NCI-H345 treated with DMSO at 0.1 percent for 48 hours (cell line): ENCODE measurements around the gene CLIC3.

Experiments used
- DNase-seq: peaks from one replicate; lab custom pipeline; 2025; ENCODE audit not compliant: unreplicated experiment; lab: John Stamatoyannopoulos, UW

The CLIC3 gene

DNA sequence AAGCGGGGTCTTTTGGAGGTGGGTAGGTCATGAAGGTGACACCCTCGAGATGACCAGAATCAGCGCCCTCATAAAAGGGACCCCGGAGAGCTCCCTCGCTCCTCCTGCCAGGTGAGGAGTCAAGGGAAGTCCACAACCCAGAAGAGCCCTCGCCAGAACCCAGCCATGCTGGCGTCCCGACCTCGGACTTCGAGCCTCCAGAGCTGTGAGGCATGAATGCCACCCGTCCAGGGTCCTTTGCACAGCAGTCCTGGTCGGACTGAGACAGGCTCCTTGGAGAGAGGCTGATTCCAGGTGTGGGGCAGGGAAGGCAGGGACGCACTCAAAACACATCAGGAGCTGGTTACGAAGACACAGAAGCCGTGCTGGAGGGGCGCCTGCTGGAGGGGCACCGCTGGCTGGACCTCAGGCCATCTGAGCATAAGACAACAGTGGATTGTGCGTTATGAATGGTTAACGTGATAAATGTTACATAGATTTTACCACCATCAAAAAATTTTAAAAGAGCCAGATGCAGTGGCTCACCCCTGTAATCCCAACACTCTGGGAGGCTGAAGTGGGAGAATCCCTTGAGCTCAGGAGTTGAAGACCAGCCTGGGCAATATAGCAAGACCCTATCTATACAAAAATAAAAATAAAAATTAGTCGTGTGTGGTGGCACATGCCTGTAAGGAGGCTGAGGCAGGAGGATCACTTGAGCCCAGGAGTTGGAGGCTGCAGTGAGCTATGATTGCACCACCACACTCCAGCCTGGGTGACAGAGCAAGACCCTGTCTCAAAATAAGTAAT is 5.7 kb upstream of the CLIC3 start:
- DNase-seq, result no peak

GRCh38 chr9:137000177-137000930 is 4.0 kb upstream of the CLIC3 start:
- no peak for DNase-seq

GRCh38 chr9:136997830-136998234 is 1.5 kb upstream of the CLIC3 start:
- DNase-seq, result no peak

- DNase-seq, result no peak
Observed at GRCh38 chr9:136997371-136997770, 1.0 kb upstream of the CLIC3 start.

GRCh38 chr9:136995772-136996311 is 526 bp downstream of the CLIC3 start:
- no peak for DNase-seq

DNA sequence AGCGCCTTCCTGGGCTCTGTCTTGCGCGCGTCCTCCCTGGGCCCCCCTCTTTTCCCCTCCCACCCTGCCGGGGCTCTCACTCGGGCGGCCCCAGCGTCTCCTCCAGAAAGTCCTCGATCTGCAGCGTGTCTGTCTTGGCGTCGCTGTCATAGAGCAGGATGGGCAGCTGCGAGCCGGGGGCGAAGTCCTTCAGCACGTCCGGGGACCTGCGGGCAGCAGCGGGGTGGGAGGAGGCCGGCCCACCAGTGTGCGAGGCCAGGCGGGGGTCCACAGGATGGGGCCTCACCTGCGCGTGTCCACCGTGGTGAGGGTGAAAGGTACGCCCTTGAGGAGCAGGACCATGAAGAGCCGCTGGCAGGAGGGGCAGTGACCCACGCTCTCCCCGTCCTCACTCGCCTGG is 1.0 kb downstream of the CLIC3 start:
- DNase-seq, result no peak

GRCh38 chr9:136994888-136995230 is 1.5 kb downstream of the CLIC3 start:
- DNase-seq, result no peak

DNA sequence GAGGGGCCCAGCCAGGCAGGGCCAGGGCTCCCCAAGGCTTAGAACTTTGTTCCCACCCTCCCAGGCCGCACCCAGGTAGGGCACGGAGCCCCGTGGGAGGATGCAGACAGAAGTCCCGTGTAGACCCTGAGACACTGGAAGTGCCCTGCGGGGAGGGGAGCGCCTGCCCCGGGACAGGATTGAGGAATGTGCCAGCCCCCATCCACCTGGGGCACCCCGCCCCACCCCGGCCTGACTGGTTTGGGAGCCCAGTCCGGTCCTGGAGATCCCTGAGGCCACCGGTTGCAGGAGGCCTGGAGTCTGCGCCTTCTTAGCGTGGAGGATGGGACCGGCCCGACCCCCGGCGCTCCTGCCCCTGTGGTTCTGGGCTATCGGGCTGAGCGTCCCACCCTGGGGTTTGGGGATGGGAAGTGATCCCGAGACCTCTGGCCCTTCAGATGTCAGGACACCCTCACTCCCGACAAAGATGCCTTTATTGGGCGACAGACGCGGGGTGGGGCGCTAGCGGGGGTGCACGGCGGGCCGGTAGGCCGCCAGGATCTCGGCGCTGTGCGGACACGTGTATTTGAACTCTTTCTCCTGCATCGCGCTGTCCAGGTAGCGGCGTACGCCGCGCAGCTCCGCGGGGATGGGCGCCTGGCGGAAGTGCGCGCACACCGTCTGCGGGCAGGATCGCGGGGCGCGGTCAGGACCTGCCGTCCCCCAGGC is 2.0 kb downstream of the CLIC3 start:
- DNase-seq, result no peak

DNA sequence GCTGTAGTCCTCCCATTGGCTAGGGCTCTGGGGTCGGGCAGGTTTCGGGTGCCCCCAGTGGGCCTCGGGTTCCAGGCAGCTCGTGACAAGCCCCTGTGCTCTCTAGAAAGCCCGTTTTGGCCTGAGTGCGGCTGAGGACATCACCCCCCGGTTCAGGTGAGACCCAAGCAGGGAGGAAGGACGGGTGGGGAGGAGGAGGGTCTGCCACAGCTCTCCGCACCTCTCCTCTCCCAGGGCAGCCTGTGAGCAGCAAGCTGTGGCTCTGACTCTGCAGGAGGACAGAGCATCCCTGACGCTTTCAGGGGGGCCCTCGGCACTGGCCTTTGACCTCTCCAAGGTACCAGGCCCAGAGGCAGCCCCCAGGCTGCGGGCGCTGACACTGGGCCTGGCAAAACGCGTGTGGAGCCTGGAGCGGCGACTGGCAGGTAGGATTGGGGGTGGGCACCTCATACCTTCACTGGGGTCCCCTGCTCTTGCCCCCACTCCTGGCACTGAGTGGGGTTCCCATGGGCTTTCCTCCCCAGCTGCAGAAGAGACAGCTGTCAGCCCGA is 3.5 kb downstream of the CLIC3 start:
- DNase-seq, result no peak

- DNase-seq, result peak; percentile 58
Observed at GRCh38 chr9:136991993-136992818, 4.2 kb downstream of the CLIC3 start, which contains the start of gene PAXX. Gene PAXX (plus strand): TSS chr9:136992422. CDS start chr9:136992444, 22 bp downstream.

GRCh38 chr9:136990242-136990911 is 6.0 kb downstream of the CLIC3 start:
- DNase-seq, result peak; percentile 59

DNA sequence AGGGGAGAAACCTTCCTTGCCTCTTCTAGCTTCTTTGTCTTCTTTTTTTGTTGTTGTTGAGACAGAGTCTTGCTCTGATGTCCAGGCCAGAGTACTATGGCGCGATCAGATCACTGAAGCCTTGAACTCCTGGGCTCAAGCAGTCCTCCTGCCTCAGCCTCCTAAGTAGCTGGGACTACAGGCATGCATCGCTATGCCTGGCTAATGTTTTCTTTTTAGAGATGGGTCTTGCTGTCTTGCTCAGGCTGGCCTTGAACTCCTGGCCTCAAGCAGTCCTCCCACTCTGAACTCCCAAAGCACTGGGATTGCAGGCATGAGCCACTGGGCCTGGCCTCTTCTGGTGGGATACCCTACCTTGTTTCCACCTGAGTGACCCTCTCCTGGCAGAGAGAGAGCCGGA is 7.5 kb downstream of the CLIC3 start:
- DNase-seq, result no peak

- no peak for DNase-seq
Observed at GRCh38 chr9:136985853-136986252, 10.5 kb downstream of the CLIC3 start.

GRCh38 chr9:136985027-136985602 is 11.3 kb downstream of the CLIC3 start:
- no peak for DNase-seq

GRCh38 chr9:136984464-136985026 is 11.8 kb downstream of the CLIC3 start:
- DNase-seq, result no peak

DNA sequence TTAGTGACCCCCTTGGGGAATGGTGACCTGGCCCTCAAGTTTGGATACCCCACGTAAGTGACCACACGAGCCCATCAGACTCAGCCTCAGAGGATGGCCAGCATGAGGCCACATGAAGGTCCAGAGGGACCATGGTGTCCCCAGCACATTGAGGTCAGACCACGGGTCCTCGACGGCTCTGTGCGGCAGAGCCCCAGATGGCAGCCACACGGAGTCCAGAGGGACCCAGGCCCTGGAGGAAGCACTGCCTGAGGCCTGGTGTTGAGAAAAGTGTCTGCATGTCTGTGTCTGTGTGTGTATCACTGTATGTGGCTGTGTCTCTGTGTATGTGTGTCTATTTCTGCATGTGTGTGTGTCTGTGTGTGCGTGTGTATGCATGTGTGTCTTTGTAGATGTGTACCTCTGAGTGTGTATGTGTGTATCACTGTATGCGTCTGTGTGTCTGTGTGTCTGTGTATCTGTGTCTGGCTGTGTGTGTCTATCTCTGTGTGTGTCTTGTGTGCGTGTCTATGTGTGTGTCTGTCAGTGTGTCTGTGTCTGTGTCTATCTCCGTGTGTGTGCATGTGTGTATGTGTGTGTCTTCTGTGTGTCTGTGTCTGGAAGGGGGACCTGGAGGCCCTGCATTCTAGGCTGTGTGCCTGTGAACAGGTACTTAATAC is 12.6 kb downstream of the CLIC3 start:
- no peak for DNase-seq

GRCh38 chr9:136983167-136983566 is 13.2 kb downstream of the CLIC3 start:
- no peak for DNase-seq

GRCh38 chr9:136982232-136983051 is 13.9 kb downstream of the CLIC3 start, which contains the start of gene LCNL1:
Gene LCNL1 (plus strand): TSS chr9:136982993. CDS start chr9:136983587, 594 bp downstream.
- no peak for DNase-seq
